ENCODE measurements around the gene TET3.

The TET3 gene

DNA sequence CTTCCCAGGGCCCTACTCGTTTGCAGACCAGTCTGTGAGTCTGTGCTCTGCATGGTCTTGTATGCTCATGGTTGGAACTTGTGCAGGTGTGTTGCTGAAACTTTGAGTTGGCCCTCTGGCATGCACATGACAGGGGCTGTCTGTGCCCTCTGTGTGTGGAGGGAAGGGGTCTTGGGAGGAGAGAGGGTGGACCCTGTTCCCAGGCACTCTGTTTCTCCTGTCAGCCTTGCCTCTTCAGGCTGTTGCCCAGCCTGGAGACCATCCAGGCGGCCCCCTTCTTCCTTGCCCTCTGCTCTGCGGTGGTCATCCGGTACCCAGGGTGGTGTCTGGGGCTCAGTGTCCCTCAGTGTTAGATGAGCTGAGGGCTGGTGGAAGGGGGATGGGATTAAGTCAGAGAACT lies 39.5 kb downstream of the TET3 start:
- no peak for ATAC-seq
- peak overlapping the region; percentile 13 to 56 for H3K27ac Mint-ChIP-seq
- H3K4me1 Mint-ChIP-seq, result peaks cover 76% of the 10 kb centered on the region
- H3K4me3 Mint-ChIP-seq, result no peak overlapping the region
- no peaks in the 10 kb centered on the region for H3K9me3 Mint-ChIP-seq
- no peaks in the 10 kb centered on the region for H3K27me3 Mint-ChIP-seq
- DNase-seq, result no peak

GRCh38 chr2:74025971-74026612 lies 41.4 kb downstream of the TET3 start:
- Mint-ChIP-seq H3K4me1 (peaks cover 77% of the 10 kb centered on the region), H3K4me3 (peak overlapping the region; percentile 61 to 77), H3K27ac (peak overlapping the region; percentile 42 to 61), H3K9me3 (no peaks in the 10 kb centered on the region), H3K27me3 (no peaks in the 10 kb centered on the region)
- ATAC-seq, result peak; percentile 83
- peak in 1 of 2 donors; percentile 23 for DNase-seq

DNA sequence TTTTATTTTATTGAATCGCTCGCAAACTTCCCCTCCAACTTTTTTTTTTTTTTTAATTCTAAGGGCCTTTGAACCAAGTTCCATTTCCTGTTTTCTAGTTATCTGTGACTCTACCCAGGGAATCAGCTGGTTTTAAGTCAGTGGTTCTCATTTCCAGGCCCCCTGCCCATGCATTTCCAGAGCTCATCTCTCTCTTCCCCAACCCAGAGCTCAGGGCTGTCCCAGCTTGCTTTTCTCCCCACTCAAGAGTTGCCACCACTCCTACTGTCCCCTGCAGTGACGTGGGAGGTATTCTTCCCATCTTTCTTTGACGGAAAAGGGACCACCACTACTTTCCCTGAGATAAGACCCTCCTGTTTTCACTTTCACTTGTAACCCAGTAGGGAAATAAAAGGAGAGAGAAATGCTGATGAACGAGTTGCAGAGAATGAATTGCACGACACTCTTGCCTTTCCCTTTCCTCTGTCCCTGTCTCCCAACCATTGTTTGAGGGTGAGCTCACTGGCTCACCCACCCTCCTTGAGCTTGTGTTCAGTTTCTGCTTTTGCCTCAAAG lies 42.1 kb downstream of the TET3 start:
- Mint-ChIP-seq H3K9me3 (no peaks in the 10 kb centered on the region), H3K27me3 (no peaks in the 10 kb centered on the region), H3K4me3 (peak overlapping the region; percentile 75 to 77), H3K27ac (peak overlapping the region; percentile 85 to 96), H3K4me1 (peaks cover 77% of the 10 kb centered on the region)
- no peak for DNase-seq
- peak; percentile 34 for ATAC-seq

DNA sequence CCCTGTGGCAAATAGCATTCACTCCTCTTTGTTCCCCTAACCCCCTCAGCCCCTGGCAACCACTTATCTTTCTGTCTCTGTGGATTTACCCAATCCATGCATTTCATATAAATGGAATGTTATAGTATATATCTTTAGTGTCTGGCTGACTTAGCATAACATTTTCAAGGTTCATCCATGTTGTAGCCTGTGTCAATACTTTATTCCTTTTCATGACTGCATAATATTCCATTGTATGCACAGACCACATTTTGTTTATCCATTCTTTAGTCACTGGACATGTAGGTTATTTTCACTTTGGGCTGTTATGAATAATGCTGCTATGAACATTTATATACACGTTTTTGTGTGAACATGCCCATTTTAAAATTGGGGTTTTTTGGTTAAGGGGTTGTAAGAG lies 42.8 kb downstream of the TET3 start:
- Mint-ChIP-seq H3K4me1 (peaks cover 77% of the 10 kb centered on the region), H3K27ac (no peak overlapping the region), H3K9me3 (no peaks in the 10 kb centered on the region), H3K27me3 (no peaks in the 10 kb centered on the region), H3K4me3 (no peak overlapping the region)
- DNase-seq, result no peak
- no peak for ATAC-seq

- no peaks in the 10 kb centered on the region for H3K27me3 Mint-ChIP-seq
- ATAC-seq, result no peak
- peaks cover 81% of the 10 kb centered on the region for H3K4me1 Mint-ChIP-seq
- no peak overlapping the region for H3K27ac Mint-ChIP-seq
- DNase-seq, result no peak
- H3K4me3 Mint-ChIP-seq, result no peak overlapping the region
- H3K9me3 Mint-ChIP-seq, result no peaks in the 10 kb centered on the region
Observed at GRCh38 chr2:74028290-74028689, 43.6 kb downstream of the TET3 start.

- DNase-seq (no peak), ATAC-seq (no peak)
- Mint-ChIP-seq H3K4me1 (peaks cover 84% of the 10 kb centered on the region), H3K27me3 (no peaks in the 10 kb centered on the region), H3K27ac (no peak overlapping the region), H3K9me3 (no peaks in the 10 kb centered on the region), H3K4me3 (no peak overlapping the region)
Observed at GRCh38 chr2:74028741-74029140, 44.0 kb downstream of the TET3 start.

DNA sequence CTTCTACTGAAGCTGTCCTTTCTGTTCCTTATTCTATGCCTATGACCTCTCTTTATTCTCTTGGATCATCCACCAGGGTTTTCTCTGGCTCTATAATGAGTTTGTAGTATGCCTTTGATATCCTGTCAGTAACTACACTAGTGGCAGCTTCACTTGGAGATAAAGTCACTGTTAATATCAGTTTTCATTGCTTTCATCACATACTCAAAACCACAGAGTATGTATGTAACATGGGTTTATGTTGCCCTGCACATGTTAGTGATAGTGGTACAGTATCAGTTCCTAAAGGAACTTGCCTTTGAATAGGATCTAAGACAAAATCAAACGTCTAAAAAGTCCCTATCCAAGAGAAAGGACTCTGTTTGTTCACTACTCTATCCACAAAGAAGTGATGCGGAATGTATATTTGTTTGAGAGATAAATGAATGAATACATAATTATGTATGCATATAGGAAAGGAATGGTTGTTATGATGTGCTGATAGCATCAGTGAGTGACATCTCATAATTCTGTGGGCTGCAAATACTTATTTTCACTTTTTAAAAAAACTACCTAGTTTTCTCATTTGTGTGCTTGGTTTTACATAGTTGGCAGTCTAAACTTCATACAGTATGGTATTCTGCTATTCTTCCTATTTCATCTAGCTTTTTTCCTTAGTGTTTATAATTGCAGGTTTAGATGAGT lies 45.1 kb downstream of the TET3 start:
- DNase-seq, result no peak
- peak overlapping the region in 1 of 2 donors; percentile 14 for H3K4me3 Mint-ChIP-seq
- H3K4me1 Mint-ChIP-seq, result peaks cover 82% of the 10 kb centered on the region
- no peak for ATAC-seq
- H3K9me3 Mint-ChIP-seq, result no peaks in the 10 kb centered on the region
- H3K27ac Mint-ChIP-seq, result peak overlapping the region in 1 of 2 donors; percentile 44
- no peaks in the 10 kb centered on the region for H3K27me3 Mint-ChIP-seq

DNA sequence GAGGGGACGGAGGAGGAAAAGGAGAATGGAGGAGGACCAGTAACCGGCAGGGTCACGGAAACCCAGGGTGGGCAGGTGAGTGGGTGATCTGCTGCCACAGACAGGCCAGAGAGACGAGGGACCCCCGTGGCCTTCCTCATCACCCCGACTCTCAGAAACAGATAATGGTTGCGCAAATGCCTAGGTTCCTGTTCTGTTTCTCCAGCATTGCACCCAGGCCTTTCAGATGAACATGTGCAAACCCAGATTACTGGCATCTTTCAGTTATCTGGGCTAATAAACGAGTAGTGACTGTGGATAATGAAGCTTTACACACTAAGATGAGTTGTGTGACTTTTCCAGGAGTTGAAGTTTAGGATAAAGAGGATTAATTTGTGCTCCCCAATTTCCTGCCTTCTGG lies 46.5 kb downstream of the TET3 start:
- peak overlapping the region; percentile 55 to 83 for H3K27ac Mint-ChIP-seq

DNA sequence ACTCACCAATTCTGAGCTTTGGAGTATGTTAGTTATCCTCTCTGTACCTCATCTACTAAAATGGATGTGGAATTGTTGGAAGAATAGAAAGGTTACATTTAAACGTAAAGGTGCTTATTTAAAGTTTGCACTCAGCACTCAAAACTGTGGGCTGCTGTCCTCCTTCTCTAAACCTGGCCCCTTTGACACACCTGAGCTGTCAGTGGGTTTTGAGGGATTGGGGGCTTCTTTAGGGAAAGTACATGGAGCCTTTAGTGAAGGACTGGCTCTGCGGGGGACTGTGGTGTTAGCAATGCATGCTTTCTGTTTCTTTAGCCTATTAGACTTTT lies 47.2 kb downstream of the TET3 start:
- Mint-ChIP-seq H3K4me3 (peak overlapping the region; percentile 84 to 85), H3K4me1 (peaks cover 76% of the 10 kb centered on the region), H3K9me3 (no peaks in the 10 kb centered on the region), H3K27me3 (no peaks in the 10 kb centered on the region), H3K27ac (peak overlapping the region; percentile 72 to 83)
- ATAC-seq (no peak), DNase-seq (no peak)

More for the DNA sequence above, 46.5 kb downstream of the TET3 start:
- ATAC-seq (no peak), DNase-seq (no peak)
- Mint-ChIP-seq H3K9me3 (no peaks in the 10 kb centered on the region), H3K27me3 (no peaks in the 10 kb centered on the region), H3K4me1 (peaks cover 76% of the 10 kb centered on the region), H3K4me3 (peak overlapping the region; percentile 58 to 84)

DNA sequence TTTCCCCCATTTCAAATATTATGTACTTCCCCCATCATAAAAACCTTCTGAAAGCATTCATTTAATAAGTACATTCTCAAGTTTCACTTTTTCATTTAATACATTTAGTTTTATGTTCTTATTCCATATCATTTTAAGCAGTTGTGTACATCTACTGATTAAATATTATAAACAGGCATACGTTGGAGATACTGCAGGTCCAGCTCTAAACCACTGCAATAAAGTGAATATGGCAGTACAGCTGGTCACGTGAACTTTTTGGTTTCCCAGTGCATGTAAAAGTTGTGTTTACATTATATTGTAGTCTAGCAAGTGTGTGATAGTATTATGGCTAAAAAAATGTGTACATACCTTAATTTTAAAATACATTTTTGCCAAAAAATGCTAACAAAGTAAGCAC lies 48.7 kb downstream of the TET3 start:
- H3K27ac Mint-ChIP-seq, result peak overlapping the region in 1 of 2 donors; percentile 83
- ATAC-seq (no peak), DNase-seq (no peak)
- H3K4me3 Mint-ChIP-seq, result peak overlapping the region; percentile 84 to 85
- H3K4me1 Mint-ChIP-seq, result peaks cover 86% of the 10 kb centered on the region
- H3K9me3 Mint-ChIP-seq, result no peaks in the 10 kb centered on the region
- no peaks in the 10 kb centered on the region for H3K27me3 Mint-ChIP-seq

Measured in stimulated activated naive CD8-positive, alpha-beta T cell treated with anti-CD3 and anti-CD28 coated beads, Interleukin-15, amount 100 ng/mL, for 72 hours (primary cell).